Middle frontal gyrus (tissue), 1 donor: ENCODE measurements around the gene APOD.

Source experiments
- DNase-seq: peaks from one replicate; pipeline ENCODE4 v3.0.0-alpha.2; 2015; ENCODE audit warnings: low spot score; ENCODE audit errors: extremely low spot score

The APOD gene

GRCh38 chr3:195526492-195526891 is 57.2 kb downstream of the APOD start:
- no peak for DNase-seq

- DNase-seq: no peak
These were observed 59.4 kb downstream of the APOD start for GRCh38 chr3:195524171-195524896.

DNA sequence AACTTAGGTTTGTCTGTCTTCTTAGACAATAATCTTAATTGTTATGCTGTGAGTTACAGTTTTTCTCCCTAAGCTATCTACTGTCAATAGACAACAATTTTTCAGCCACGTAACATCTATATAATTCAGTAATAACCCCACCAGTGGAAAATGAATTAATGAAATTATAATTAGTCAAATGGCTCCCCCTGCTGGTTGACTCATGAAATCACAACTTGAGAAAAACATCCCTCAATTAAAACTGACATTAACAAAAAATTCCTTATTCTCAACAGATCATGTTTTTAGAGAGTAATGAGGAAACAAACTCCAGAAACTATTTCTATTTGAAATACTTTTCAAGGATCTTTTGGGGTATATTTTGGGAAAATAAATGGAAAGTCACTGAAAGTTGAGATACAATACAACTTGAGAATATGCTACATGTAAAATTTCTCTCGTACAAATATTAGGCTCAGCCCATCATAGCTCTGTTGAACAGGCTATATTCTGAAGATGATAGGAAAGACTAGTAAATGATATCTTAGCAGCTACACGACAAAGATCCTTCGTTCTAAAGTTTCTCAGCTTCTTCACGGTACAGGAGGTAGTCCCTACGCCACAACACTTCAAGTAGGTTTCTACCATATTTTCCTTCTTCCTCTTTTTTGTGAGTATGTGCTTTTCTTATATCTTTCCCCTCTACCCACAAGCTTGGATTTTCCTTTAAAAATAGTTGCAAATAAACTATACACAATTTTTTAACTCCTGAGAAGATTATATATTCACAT is 61.3 kb downstream of the APOD start:
- no peak for DNase-seq
